DND-41 (cell line): Measurements from ENCODE around the gene PSKH1.
A peak's percentile ranks its signal among the peaks of the same experiment; 100 is the strongest.

Source experiments
- ATAC-seq: fragments of 200-7000 bp; cut with Tn5 transposase; 3 replicates; pipeline ENCODE4 v1.9.1; 2021; ENCODE audit warnings: low read depth; ENCODE audit not compliant: insufficient read depth
- DNase-seq: peaks from one replicate; pipeline ENCODE4 v3.0.0-alpha.2; 2020
- H2AFZ ChIP-seq: 2 replicates; pipeline ENCODE4 v1.6.0; 2012; ENCODE audit warnings: low read depth, low read length
- H3K27ac ChIP-seq: 2 replicates; pipeline ENCODE4 v1.5.1; 2012; ENCODE audit warnings: low read length, inconsistent platforms
- H3K27me3 ChIP-seq: fragments of 200-600 bp; sonication (generic); 2 replicates; pipeline ENCODE4 v1.6.0; 2012; ENCODE audit warnings: low read length, mild to moderate bottlenecking, inconsistent platforms; ENCODE audit not compliant: insufficient read depth, poor library complexity
- H3K36me3 ChIP-seq: 2 replicates; pipeline ENCODE4 v1.5.1; 2012; ENCODE audit warnings: low read length, inconsistent platforms; ENCODE audit not compliant: insufficient read depth
- H3K4me1 ChIP-seq: 2 replicates; pipeline ENCODE4 v1.5.1; 2012; ENCODE audit warnings: mild to moderate bottlenecking, low read length; ENCODE audit not compliant: insufficient read depth
- H3K4me2 ChIP-seq: 2 replicates; pipeline ENCODE4 v1.6.0; 2012; ENCODE audit warnings: mild to moderate bottlenecking, moderate library complexity, low read length, inconsistent platforms; ENCODE audit not compliant: insufficient read depth
- H3K4me3 ChIP-seq, 2 experiments: fragments of 200-600 bp in 1 of 2; shearing (Covaris generic) in 1 of 2; 2 replicates each; pipeline ENCODE4 v1.5.1; 2012 to 2016; ENCODE audit warnings: inconsistent platforms in 2 of 2, low read length in 2 of 2, mild to moderate bottlenecking in 2 of 2, low read depth in 1 of 2, moderate library complexity in 1 of 2
- H3K79me2 ChIP-seq: 2 replicates; pipeline ENCODE4 v1.6.0; 2012; ENCODE audit warnings: low read length, inconsistent platforms; ENCODE audit not compliant: insufficient read depth
- H3K9ac ChIP-seq: 2 replicates; pipeline ENCODE4 v1.6.0; 2012; ENCODE audit warnings: low read depth, mild to moderate bottlenecking, inconsistent platforms, low read length, moderate library complexity
- H3K9me3 ChIP-seq: 2 replicates; pipeline ENCODE4 v1.5.1; 2012; ENCODE audit warnings: low read length, moderate library complexity, mild to moderate bottlenecking, inconsistent platforms; ENCODE audit not compliant: insufficient read depth, severe bottlenecking
- H4K20me1 ChIP-seq: 2 replicates; pipeline ENCODE4 v1.6.0; 2012; ENCODE audit warnings: low read length; ENCODE audit not compliant: insufficient read depth
- EZH2 ChIP-seq: IDR thresholded peaks from 3 replicates; pipeline ENCODE4 v1.6.1; 2012; ENCODE audit warnings: borderline replicate concordance, low read depth, mild to moderate bottlenecking, moderate library complexity, low read length, inconsistent platforms; ENCODE audit not compliant: severe bottlenecking
- TF ChIP-seq, protein P1 (sequence below): IDR thresholded peaks from 2 replicates; pipeline ENCODE4 v1.5.1; 2012; ENCODE audit warnings: borderline replicate concordance, low read length, moderate library complexity, mild to moderate bottlenecking; ENCODE audit not compliant: poor library complexity, severe bottlenecking; ENCODE audit errors: extremely low read depth

Gene PSKH1

GRCh38 chr16:67847064-67847861 lies 45.8 kb upstream of the PSKH1 start, which contains the start of gene CENPT:
Gene CENPT (minus strand): TSS chr16:67847693. CDS start chr16:67833859, 13,834 bp downstream.
- H3K4me2 ChIP-seq = peak within 1 kb of the TSS; percentile 79
- TF ChIP-seq EZH2 = no peak
- TF ChIP-seq, protein P1, sequence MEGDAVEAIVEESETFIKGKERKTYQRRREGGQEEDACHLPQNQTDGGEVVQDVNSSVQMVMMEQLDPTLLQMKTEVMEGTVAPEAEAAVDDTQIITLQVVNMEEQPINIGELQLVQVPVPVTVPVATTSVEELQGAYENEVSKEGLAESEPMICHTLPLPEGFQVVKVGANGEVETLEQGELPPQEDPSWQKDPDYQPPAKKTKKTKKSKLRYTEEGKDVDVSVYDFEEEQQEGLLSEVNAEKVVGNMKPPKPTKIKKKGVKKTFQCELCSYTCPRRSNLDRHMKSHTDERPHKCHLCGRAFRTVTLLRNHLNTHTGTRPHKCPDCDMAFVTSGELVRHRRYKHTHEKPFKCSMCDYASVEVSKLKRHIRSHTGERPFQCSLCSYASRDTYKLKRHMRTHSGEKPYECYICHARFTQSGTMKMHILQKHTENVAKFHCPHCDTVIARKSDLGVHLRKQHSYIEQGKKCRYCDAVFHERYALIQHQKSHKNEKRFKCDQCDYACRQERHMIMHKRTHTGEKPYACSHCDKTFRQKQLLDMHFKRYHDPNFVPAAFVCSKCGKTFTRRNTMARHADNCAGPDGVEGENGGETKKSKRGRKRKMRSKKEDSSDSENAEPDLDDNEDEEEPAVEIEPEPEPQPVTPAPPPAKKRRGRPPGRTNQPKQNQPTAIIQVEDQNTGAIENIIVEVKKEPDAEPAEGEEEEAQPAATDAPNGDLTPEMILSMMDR = no peak
- H3K9ac ChIP-seq = peak within 1 kb of the TSS; percentile 95
- no peaks in the 10 kb centered on the region for H3K27me3 ChIP-seq
- peaks cover 59% of the 10 kb centered on the region for H4K20me1 ChIP-seq
- H3K9me3 ChIP-seq = no peaks in the 10 kb centered on the region
- peak within 1 kb of the TSS; percentile 75 for H2AFZ ChIP-seq
- H3K36me3 ChIP-seq = peaks cover 45% of the 10 kb centered on the region
- H3K79me2 ChIP-seq = peaks cover 92% of the 10 kb centered on the region
- peak within 1 kb of the TSS; percentile 86 for H3K27ac ChIP-seq
- peaks cover 58% of the 10 kb centered on the region for H3K4me1 ChIP-seq
- peak; percentile 34 for ATAC-seq
- peak within 1 kb of the TSS; percentile 98 to 99 for H3K4me3 ChIP-seq
- DNase-seq = no peak

DNA sequence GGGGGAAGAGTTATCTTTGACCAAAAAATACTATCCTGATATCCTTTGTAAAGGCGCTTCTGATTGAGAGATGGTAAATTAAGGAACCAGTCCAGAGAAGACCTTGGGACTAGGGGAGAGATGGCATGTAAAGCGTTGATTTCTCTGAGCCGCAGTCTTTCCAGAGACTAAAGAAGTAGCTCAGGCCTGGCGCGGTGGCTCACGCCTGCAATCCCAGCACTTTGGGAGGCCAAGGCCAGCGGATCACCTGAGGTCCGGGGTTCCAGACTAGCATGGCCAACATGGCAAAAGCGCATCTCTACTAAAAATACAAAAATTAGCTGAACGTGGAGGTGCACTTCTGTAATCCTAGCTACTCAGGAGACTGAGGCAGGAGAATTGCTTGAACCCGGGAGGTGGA lies 44.9 kb upstream of the PSKH1 start:
- H3K9ac ChIP-seq = peak overlapping the region; percentile 95
- no peak for TF ChIP-seq EZH2
- TF ChIP-seq, protein P1 = no peak
- peaks cover 92% of the 10 kb centered on the region for H3K79me2 ChIP-seq
- DNase-seq (no peak), ATAC-seq (no peak)
- peaks cover 57% of the 10 kb centered on the region for H4K20me1 ChIP-seq
- peaks cover 46% of the 10 kb centered on the region for H3K36me3 ChIP-seq
- no peaks in the 10 kb centered on the region for H3K9me3 ChIP-seq
- H3K4me1 ChIP-seq = peaks cover 51% of the 10 kb centered on the region
- peak overlapping the region; percentile 79 for H3K4me2 ChIP-seq
- no peak overlapping the region for H2AFZ ChIP-seq
- peak overlapping the region; percentile 86 for H3K27ac ChIP-seq
- no peaks in the 10 kb centered on the region for H3K27me3 ChIP-seq
- H3K4me3 ChIP-seq = peak overlapping the region; percentile 98 to 99

DNA sequence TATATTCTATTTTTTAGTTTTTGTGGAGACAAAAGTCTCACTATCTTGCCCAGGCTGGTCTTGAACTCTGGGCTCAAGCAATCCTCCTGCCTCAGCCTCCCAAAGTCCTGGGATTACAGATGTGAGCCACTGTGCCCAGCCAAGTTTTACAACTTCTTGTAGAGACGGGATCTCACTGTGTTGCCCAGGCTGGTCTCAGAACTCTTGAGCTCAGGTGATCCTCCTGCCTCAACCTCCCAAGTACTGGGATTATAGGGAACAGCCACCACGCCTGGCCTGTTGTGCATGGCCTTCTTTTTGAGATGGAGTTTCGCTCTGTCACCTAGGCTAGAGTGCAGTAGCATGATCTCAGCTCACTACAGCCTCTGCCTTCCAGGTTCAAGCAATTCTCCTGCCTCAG lies 39.4 kb upstream of the PSKH1 start:
- Histone ChIP-seq H4K20me1 (peaks cover 76% of the 10 kb centered on the region), H2AFZ (no peak overlapping the region), H3K4me1 (peaks cover 7% of the 10 kb centered on the region), H3K4me2 (no peak overlapping the region), H3K27ac (no peak overlapping the region), H3K9ac (no peak overlapping the region), H3K27me3 (no peaks in the 10 kb centered on the region), H3K36me3 (peaks cover 42% of the 10 kb centered on the region), H3K4me3 (no peak overlapping the region), H3K79me2 (peaks cover 98% of the 10 kb centered on the region), H3K9me3 (no peaks in the 10 kb centered on the region)
- ATAC-seq = no peak
- TF ChIP-seq, protein P1 = no peak
- DNase-seq = no peak
